HL-60 (cell line): ENCODE results near the gene TP53INP2.

Experiments used
- CTCF ChIP-seq: IDR thresholded peaks from one replicate; pipeline ENCODE4 v1.5.1; 2011; ENCODE audit warnings: low read length, control low read depth, inconsistent platforms; ENCODE audit not compliant: insufficient read depth
- GABPA ChIP-seq: IDR thresholded peaks from 2 replicates; pipeline ENCODE4 v1.6.1; 2012; ENCODE audit warnings: low read depth
- POLR2AphosphoS5 ChIP-seq: IDR thresholded peaks from 2 replicates; pipeline ENCODE4 v1.6.1; 2012; ENCODE audit warnings: low read depth
- REST ChIP-seq: IDR thresholded peaks from 2 replicates; pipeline ENCODE4 v1.6.1; 2012; ENCODE audit warnings: low read depth; ENCODE audit not compliant: insufficient replicate concordance
- SPI1 ChIP-seq: IDR thresholded peaks from 2 replicates; pipeline ENCODE4 v1.6.1; 2012; ENCODE audit warnings: low read depth, mild to moderate bottlenecking, borderline replicate concordance

- TF ChIP-seq CTCF (no peak), REST (no peak), SPI1 (no peak), POLR2AphosphoS5 (no peak), GABPA (no peak)
These were observed at the start of gene TP53INP2 for GRCh38 chr20:34704177-34705007.
